Stomach (tissue), 9 donors: ENCODE data around the gene ANKRD17. TPM values are rescaled to one million over a fixed set of nuclear protein-coding genes. Genes with fewer than 3 reads are reported as not detected.

Experiments used
- DNase-seq, 2 donors: peaks; one replicate each; pipeline versions ENCODE4 v3.0.0 to v3.0.0-alpha.2; 2013 to 2019
- H3K27ac ChIP-seq, 5 donors: fragments of 200-600 bp in 4 of 5; sonication (generic) in 4 of 5; one replicate each; pipeline ENCODE4 v1.5.1; 2013 to 2019; ENCODE audit warnings: mild to moderate bottlenecking in 1 of 5, moderate library complexity in 1 of 5
- H3K27me3 ChIP-seq, 3 donors: fragments of 200-600 bp; sonication (generic); one replicate each; pipeline ENCODE4 v1.5.1; 2017 to 2019; ENCODE audit warnings: mixed run types in 1 of 3
- H3K36me3 ChIP-seq, 4 donors: fragments of 200-600 bp; sonication (generic); 1 replicate in 3 of 4; 2 replicates in 1 of 4; pipeline ENCODE4 v1.5.1; 2016 to 2019
- H3K4me1 ChIP-seq, 4 donors: fragments of 200-600 bp; sonication (generic); one replicate each; pipeline ENCODE4 v1.5.1; 2016 to 2019
- H3K4me3 ChIP-seq, 4 donors: fragments of 200-600 bp; sonication (generic) in 3 of 4; one replicate each; pipeline ENCODE4 v1.5.1; 2016 to 2019; ENCODE audit warnings: mild to moderate bottlenecking in 1 of 4
- H3K9me3 ChIP-seq, 4 donors: fragments of 200-600 bp; sonication (generic); one replicate each; pipeline ENCODE4 v1.5.1; 2016 to 2019
- CTCF ChIP-seq, 7 experiments: fragments of 450-650 bp in 4 of 7; fragments of 200-600 bp in 3 of 7; sonication (generic) in 3 of 7; IDR thresholded peaks; one replicate each; pipeline ENCODE4 v1.5.1; 2016 to 2019; ENCODE audit warnings: antibody characterized with exemption in 7 of 7, control low read depth in 2 of 7, mild to moderate bottlenecking in 1 of 7
- EP300 ChIP-seq: sonication (generic); formaldehyde crosslinking; IDR thresholded peaks from one replicate; pipeline ENCODE4 v1.6.1; 2017; ENCODE audit warnings: antibody characterized with exemption
- POLR2A ChIP-seq, 4 donors: fragments of 450-650 bp; IDR thresholded peaks; one replicate each; pipeline ENCODE4 v1.6.1; 2016; ENCODE audit warnings: antibody characterized with exemption in 4 of 4, control low read depth in 2 of 4, mild to moderate bottlenecking in 1 of 4, moderate library complexity in 1 of 4
- POLR2AphosphoS5 ChIP-seq, 3 donors: sonication (generic); formaldehyde crosslinking; IDR thresholded peaks; one replicate each; pipeline ENCODE4 v1.6.1; 2016; ENCODE audit warnings: antibody characterized with exemption in 3 of 3
- WGBS, 5 donors: extraction: QIAGEN DNeasy Blood & Tissue Kit in 3 of 5; methylation state at CpG; one replicate each; pipeline versions ENCODE4 v1.1.5 to v1.1.7; 2013 to 2018; 5-methylcytosine and 5-hydroxymethylcytosine counted together
- intact Hi-C: fragments of 100-400 bp; cut with DNase I; formaldehyde crosslinking; loops from one replicate; pipeline ENCODE4 v1.15.1; 2023; ENCODE audit warnings: low total_unique reads
- polyA plus RNA-seq, 3 donors: library from polyadenylated mRNA; stranded (reverse); fragments of 200-250 nt; gene quantifications; one replicate each; pipeline ENCODE4 v1.2.3, GENCODE V29; 2013
- total RNA-seq, 5 donors: library from RNA; depleted of rRNA; stranded (reverse); fragments of >200 nt; gene quantifications; one replicate each; pipeline versions ENCODE4 v1.1.0 to v1.2.3, GENCODE V29; 2014 to 2016
- donor health status: healthy with polysubstance abuse.
- donor health status: Bipolar disorder and iron deficiency.
- donor health status: healthy.

ANKRD17 gene
- total and polyA plus RNA-seq, 8 donors = 6.9 to 128 (median 56.8) TPM

DNA sequence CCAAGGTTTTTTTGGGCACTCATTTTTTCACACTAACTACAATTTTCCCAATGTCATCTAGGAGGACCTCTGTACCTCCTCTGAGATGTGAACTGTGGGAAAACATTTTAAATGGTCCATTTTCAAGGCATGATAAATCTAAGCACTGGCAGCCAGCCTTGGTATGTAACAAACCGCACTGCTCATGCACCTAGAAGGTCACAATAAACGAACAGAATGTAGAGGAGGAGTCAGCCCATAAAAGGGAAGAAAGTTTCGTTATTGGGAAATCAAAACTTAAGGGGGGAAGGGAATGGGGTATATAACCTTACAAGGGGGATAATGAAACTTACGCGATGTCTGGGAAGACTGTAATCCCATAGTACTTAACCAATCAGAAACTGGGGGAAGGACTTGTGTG, 205.5 kb downstream of the ANKRD17 start:
- peaks cover 18 to 44% (median 42%) of the 10 kb centered on the region in 4 donors for H3K36me3 ChIP-seq
- no peak overlapping the region for H3K4me3 ChIP-seq

DNA sequence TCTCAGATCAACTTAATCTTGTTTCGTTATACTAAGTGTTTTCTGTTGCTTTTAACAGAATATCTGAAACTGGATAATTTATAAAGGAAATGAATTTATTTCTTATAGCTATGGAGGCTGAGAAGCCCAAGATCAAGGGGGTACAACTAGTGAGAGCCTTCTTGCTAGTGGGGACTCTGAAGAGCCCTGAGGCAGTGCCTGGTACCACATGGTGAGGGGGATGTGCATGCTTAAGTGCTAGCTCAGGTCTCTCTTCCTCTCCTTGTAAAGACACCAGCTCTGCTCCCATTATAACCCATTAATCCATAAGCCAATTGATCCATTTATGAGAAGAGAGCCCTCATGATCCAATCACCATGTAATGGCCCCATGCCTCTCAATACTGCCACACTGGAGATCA, 207.0 kb downstream of the ANKRD17 start:
- H3K9me3 ChIP-seq = no peaks in the 10 kb centered on the region
- no peak overlapping the region for H3K27ac ChIP-seq
- no peak overlapping the region for H3K4me3 ChIP-seq
- no peaks in the 10 kb centered on the region for H3K4me1 ChIP-seq
- DNase-seq = no peak
- peaks cover 5 to 30% (median 28%) of the 10 kb centered on the region in 4 donors for H3K36me3 ChIP-seq
- 95 to 100% (median 100%) methylated on average over 1 of the region's 1 CpG for WGBS, 5 donors
- TF ChIP-seq POLR2AphosphoS5 (IDR thresholded peaks at IDR 0.05) = no peak
- TF ChIP-seq POLR2A (IDR thresholded peaks at IDR 0.05) = no peak
- TF ChIP-seq EP300 = no peak
- TF ChIP-seq CTCF (IDR thresholded peaks at IDR 0.05) = no peak
- H3K27me3 ChIP-seq = no peaks in the 10 kb centered on the region
- intact Hi-C loops = no loop called here

More for the DNA sequence above, 205.5 kb downstream of the ANKRD17 start:
- DNase-seq = no peak
- Histone ChIP-seq H3K27me3 (no peaks in the 10 kb centered on the region), H3K4me1 (no peaks in the 10 kb centered on the region), H3K27ac (no peak overlapping the region), H3K9me3 (no peaks in the 10 kb centered on the region)
- intact Hi-C loops = no loop called here
- TF ChIP-seq EP300 (no peak), CTCF (IDR thresholded peaks at IDR 0.05) (no peak), POLR2A (IDR thresholded peaks at IDR 0.05) (no peak), POLR2AphosphoS5 (IDR thresholded peaks at IDR 0.05) (no peak)
- 66 to 85% (median 79%) methylated on average over 5 of the region's 5 CpGs for WGBS, 5 donors

DNA sequence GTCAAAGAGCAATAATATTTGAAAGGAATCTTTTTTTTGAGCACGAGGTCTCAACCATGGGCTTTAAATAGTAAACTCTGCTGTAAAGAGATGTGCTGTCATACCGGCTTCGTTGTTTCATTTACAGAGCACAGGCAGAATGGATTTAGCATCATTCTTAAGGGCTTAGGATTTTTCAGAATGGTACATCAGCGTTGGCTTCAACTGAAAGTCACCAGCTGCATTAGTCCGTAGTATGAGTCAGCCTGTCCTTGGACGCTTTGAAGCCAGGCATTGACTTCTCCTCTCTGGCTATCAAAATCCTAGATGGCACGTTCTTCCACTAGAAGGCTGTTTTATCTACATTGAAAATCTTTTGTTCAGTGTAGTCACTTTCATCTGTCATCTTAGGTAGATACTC, 212.7 kb downstream of the ANKRD17 start:
- H3K4me1 ChIP-seq = no peaks in the 10 kb centered on the region
- H3K4me3 ChIP-seq = no peak overlapping the region
- DNase-seq = no peak
- H3K9me3 ChIP-seq = no peaks in the 10 kb centered on the region
- TF ChIP-seq POLR2A (IDR thresholded peaks at IDR 0.05) (no peak), CTCF (IDR thresholded peaks at IDR 0.05) (no peak)
- intact Hi-C loops = no loop called here
- WGBS, 5 donors = 57 to 80% (median 74%) methylated on average over 7 of the region's 7 CpGs
- no peaks in the 10 kb centered on the region for H3K27me3 ChIP-seq
- no peak overlapping the region for H3K27ac ChIP-seq
- H3K36me3 ChIP-seq = no peaks in the 10 kb centered on the region

GRCh38 chr4:73037057-73037456, 221.5 kb downstream of the ANKRD17 start:
- Histone ChIP-seq H3K4me3 (no peak overlapping the region), H3K27me3 (no peaks in the 10 kb centered on the region), H3K4me1 (no peaks in the 10 kb centered on the region), H3K36me3 (no peaks in the 10 kb centered on the region), H3K9me3 (peaks cover 0 to 16% (median 13%) of the 10 kb centered on the region in 4 donors), H3K27ac (no peak overlapping the region)
- intact Hi-C loops = no loop called here
- TF ChIP-seq POLR2AphosphoS5 (IDR thresholded peaks at IDR 0.05) (no peak), POLR2A (IDR thresholded peaks at IDR 0.05) (no peak), CTCF (IDR thresholded peaks at IDR 0.05) (no peak), EP300 (no peak)
- 86 to 98% (median 92%) methylated on average over 4 of the region's 4 CpGs for WGBS, 5 donors
- no peak for DNase-seq
